Activated B cell treated with CpG ODN at 0.5 μM for 24 hours (primary cell): ENCODE data around the gene GALNT9. TPM values are rescaled to one million over a fixed set of nuclear protein-coding genes. Genes with fewer than 3 reads are reported as not detected.

ENCODE experiments used
- ATAC-seq: fragments of 200-7000 bp; cut with Tn5 transposase; one replicate; pipeline ENCODE4 v1.10.0; 2021; ENCODE audit warnings: low read depth, mild to moderate bottlenecking, moderate library complexity
- CTCF ChIA-PET: fragments of 350-600 bp; sonication (Branson Sonifier 250); formaldehyde crosslinking; loops from one replicate; lab custom pipeline; 2021; ENCODE audit warnings: antibody characterized with exemption; lab: Charles Lee
- POLR2A ChIA-PET: fragments of 350-600 bp; sonication (Branson Sonifier 250); formaldehyde crosslinking; loops from one replicate; lab custom pipeline; 2021; ENCODE audit warnings: antibody characterized with exemption; lab: Charles Lee
- DNase-seq: peaks from one replicate; pipeline ENCODE4 v3.0.0; 2022
- H3K27ac Mint-ChIP-seq: one replicate; pipeline ENCODE4 v1.8.0; 2020; ENCODE audit warnings: mixed read lengths
- H3K27me3 Mint-ChIP-seq: one replicate; pipeline ENCODE4 v1.8.0; 2021; ENCODE audit warnings: mixed read lengths
- H3K36me3 Mint-ChIP-seq: one replicate; pipeline ENCODE4 v1.8.0; 2021; ENCODE audit warnings: low read depth, mixed read lengths
- H3K4me1 Mint-ChIP-seq: one replicate; pipeline ENCODE4 v1.8.0; 2021; ENCODE audit warnings: mixed read lengths
- H3K4me3 Mint-ChIP-seq: one replicate; pipeline ENCODE4 v1.8.0; 2020; ENCODE audit warnings: mild to moderate bottlenecking, mixed read lengths
- H3K9me3 Mint-ChIP-seq: one replicate; pipeline ENCODE4 v1.8.0; 2020; ENCODE audit warnings: mixed read lengths
- intact Hi-C: fragments of 100-400 bp; cut with micrococcal nuclease; formaldehyde crosslinking; loops from one replicate; pipeline ENCODE4 v1.15.1; 2024
- total RNA-seq: library from RNA; stranded (reverse); gene quantifications from 2 replicates; pipeline ENCODE4 v1.2.3, GENCODE V29; 2022
- TF ChIP-seq, protein P1 (sequence below): fragments of 200-600 bp; IDR thresholded peaks from one replicate; pipeline ENCODE4 v1.8.0; 2022; ENCODE audit warnings: antibody characterized with exemption, mild to moderate bottlenecking

GALNT9 gene
- total RNA-seq, 1 donor from 2014 or later, result not detected

DNA sequence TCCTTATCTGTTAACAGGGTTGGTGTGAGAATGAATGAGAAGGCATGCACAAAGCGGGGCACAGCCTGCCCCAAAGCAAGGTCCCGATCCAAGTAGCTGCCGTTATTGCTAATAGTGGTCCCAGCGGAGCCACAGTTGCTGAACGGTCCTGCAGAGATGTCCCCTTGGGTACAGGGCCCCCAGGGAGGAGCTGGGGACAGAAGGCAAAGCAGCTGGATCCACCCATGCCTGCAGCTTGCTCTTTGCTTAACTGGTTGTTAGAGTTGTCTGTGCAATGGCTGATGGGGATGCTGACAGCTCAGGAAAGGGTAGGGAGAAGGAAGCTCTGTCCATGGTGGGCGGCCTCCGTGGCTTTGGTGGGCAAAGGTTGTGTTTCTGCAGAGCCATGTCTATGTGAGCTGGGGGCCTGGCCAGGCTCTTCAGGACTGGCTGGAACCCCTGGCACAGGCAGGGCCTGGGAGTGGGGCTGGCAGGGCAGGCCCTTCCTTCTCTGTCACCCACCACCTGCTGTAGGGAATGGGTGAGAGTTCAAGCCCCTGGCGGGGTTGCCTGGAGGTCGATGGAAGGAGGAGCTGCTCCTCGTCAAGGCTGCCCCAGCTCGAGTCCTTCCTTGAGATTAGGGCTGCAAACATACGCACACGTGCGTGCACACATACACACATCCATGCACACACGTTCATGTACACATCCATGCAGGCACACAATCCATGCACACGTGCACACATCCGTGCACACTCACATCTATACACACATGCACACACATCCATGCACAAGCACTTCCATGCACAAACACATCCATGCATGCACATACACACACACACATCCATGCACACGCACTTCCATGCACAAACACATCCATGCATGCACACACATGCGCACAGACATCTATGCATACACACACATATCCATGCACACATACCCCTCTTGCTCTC lies 149.7 kb downstream of the GALNT9 start:
- POLR2A ChIA-PET, result interaction anchor here (0.6 kb wide), 1 partner anchor 642 kb away, joined by 3 read pairs; no protein-coding TSS in a partner anchor
- no peak for DNase-seq
- intact Hi-C loops, result no loop called here
- Mint-ChIP-seq H3K4me1 (peaks cover 6% of the 10 kb centered on the region), H3K9me3 (peaks cover 5% of the 10 kb centered on the region), H3K36me3 (no peaks in the 10 kb centered on the region), H3K27ac (no peak overlapping the region), H3K27me3 (peaks cover 11% of the 10 kb centered on the region), H3K4me3 (no peak overlapping the region)
- ATAC-seq, result no peak
- CTCF ChIA-PET, result no interaction called here
- TF ChIP-seq, protein P1, sequence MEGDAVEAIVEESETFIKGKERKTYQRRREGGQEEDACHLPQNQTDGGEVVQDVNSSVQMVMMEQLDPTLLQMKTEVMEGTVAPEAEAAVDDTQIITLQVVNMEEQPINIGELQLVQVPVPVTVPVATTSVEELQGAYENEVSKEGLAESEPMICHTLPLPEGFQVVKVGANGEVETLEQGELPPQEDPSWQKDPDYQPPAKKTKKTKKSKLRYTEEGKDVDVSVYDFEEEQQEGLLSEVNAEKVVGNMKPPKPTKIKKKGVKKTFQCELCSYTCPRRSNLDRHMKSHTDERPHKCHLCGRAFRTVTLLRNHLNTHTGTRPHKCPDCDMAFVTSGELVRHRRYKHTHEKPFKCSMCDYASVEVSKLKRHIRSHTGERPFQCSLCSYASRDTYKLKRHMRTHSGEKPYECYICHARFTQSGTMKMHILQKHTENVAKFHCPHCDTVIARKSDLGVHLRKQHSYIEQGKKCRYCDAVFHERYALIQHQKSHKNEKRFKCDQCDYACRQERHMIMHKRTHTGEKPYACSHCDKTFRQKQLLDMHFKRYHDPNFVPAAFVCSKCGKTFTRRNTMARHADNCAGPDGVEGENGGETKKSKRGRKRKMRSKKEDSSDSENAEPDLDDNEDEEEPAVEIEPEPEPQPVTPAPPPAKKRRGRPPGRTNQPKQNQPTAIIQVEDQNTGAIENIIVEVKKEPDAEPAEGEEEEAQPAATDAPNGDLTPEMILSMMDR, result no peak

DNA sequence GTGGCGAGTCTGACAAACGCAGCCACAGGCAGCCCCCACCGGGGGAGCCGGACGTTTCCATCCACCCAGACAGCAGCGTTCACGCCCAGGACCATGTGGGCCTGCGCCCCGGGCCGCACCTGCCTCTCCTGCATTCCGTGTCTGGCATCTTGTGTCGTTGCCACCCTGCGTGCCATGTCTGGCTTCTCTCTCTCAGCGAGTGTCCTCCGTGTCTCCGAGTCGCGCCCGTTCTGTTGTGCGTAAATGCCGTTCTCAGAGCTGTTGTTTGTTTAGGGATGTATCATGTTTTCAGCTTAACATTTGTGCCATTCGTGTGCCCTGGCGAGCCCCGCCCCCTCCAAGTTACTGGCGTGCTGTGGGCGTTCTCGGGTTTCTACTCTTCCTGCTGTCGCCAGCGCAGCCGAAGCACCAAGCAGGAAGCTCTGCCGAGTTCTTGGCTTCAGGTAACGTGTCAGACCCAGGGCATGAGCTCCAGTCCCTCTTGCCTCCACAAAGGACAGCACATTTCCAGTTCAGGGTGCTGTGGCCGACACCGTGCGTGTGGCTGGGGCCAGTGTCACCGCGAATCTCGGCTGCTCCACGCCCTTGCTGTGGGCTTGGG lies 150.5 kb downstream of the GALNT9 start:
- H3K4me3 Mint-ChIP-seq, result no peak overlapping the region
- no peak for DNase-seq
- H3K27ac Mint-ChIP-seq, result no peak overlapping the region
- TF ChIP-seq, protein P1, result no peak
- H3K9me3 Mint-ChIP-seq, result peaks cover 2% of the 10 kb centered on the region
- peaks cover 6% of the 10 kb centered on the region for H3K4me1 Mint-ChIP-seq
- no peaks in the 10 kb centered on the region for H3K36me3 Mint-ChIP-seq
- ChIA-PET POLR2A (no interaction called here), CTCF (no interaction called here)
- ATAC-seq, result no peak
- intact Hi-C loops, result no loop called here
- peaks cover 15% of the 10 kb centered on the region for H3K27me3 Mint-ChIP-seq

DNA sequence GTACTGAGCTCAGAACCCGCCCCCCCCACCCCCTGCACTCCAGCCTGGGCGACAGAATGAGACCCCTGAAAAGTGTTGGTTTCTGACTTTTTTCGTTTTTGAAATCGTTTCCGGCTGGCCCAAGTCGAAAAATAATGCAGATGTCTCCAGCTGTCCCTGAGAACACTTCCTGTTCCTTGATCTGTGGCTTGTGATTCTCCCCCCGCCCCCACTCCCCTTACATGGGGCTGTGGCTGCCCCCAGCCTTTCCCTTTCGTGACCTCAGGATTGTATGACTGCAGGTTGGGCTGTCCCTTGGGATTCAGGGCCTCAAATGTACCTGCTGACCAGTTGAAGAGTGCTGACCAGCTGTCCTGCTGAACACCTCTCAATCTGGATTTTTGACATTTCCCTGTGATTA lies 151.1 kb downstream of the GALNT9 start:
- intact Hi-C loops, result no loop called here
- Mint-ChIP-seq H3K36me3 (no peaks in the 10 kb centered on the region), H3K27ac (no peak overlapping the region), H3K9me3 (peaks cover 2% of the 10 kb centered on the region), H3K4me1 (peaks cover 7% of the 10 kb centered on the region), H3K27me3 (peaks cover 17% of the 10 kb centered on the region), H3K4me3 (no peak overlapping the region)
- TF ChIP-seq, protein P1, result no peak
- no peak for DNase-seq
- ChIA-PET POLR2A (no interaction called here), CTCF (no interaction called here)
- ATAC-seq, result no peak

DNA sequence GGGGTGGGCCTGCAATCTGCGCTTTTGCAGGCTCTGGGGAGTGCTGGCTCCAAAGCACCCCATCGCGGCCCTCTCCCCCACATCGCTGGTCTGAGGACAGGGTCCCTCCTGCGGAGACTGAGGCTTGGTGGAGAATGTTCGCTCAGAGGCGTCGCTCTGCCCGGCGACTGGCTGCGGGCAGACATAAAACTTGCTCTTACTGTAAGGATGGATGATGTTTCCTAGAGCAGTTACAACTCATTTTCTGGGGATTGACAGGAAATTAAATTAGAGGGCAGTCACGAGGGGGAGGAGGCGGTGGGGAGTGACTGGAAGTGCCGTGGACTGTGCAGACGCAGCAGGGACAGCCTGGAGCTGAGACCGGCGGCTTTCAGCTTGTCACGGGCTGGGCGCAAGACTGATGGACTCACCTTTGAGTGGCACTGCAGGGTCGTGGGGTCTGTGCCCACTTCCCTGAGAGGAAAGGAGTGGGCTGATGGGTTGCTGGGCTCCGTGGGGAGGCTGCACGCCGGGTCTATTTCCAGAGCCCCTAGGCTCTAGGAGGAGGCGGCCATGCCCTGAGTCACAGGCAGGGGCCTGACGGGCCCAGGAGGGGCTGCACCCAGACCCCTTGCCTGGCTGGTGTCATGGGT lies 152.4 kb downstream of the GALNT9 start:
- H3K4me3 Mint-ChIP-seq, result no peak overlapping the region
- peaks cover 12% of the 10 kb centered on the region for H3K4me1 Mint-ChIP-seq
- DNase-seq (no peak), ATAC-seq (no peak)
- no peaks in the 10 kb centered on the region for H3K36me3 Mint-ChIP-seq
- no peaks in the 10 kb centered on the region for H3K9me3 Mint-ChIP-seq
- intact Hi-C loops, result no loop called here
- H3K27ac Mint-ChIP-seq, result no peak overlapping the region
- CTCF ChIA-PET, result no interaction called here
- TF ChIP-seq, protein P1, result no peak
- peaks cover 23% of the 10 kb centered on the region for H3K27me3 Mint-ChIP-seq
- POLR2A ChIA-PET, result no interaction called here
